GM21526 (cell line): ENCODE results near the gene CNTLN.
"Not testable (repeated sequence)": the region's sequence is repeated elsewhere in the genome, so short reads cannot be mapped to it uniquely, and the experiment has no call there.

Source experiments
- ATAC-seq: cut with Tn5 transposase; IDR thresholded peaks from one replicate; pipeline ENCODE4 v1.9.1; 2021; ENCODE audit warnings: moderate library complexity; ENCODE audit not compliant: unreplicated experiment, low FRiP score

Gene CNTLN

DNA sequence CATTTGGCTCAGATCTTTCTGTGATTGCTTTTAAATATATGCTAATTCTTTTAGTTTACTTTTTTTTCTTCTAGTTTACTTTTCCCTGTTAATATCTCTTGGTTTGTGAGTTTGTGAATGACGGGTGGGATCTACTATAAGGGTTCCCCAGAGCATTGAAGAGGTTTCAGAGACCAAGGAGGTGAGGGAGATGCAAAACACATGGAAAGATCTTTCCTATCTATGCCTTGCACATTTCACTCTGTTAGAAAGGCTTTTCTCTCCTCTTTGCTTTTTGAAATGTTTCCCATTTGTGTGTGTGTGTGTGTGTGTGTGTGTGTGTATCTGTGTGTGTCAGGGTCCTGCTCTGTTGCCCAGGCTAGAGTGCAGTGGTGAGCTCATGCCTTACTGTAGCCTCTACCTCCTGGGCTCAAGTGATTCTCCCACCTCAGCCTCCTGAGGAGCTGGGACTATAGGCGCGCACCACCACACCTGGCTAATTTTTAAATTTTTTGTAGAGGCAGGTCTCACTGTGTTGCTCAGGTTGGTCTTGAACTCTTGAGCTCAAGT lies 50.7 kb downstream of the CNTLN start:
- ATAC-seq = no peak

DNA sequence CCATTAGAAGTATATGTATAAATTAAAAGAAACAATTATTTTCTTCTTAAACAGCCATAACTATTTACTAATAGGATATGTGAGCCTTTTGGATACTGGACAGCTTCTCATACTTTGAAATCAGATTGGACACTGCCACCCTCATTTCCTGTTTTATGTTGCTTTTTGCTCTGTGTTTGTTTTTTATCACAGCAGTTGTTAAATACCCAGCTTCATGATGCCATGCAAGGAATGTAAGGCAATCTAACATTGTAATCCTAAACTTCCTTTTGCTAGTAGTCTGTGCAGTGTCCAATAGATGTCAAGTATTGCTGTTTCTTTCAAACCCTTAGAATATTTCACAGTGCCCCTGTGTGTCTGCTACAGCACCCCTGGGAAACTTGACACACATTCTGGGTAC lies 56.2 kb downstream of the CNTLN start:
- ATAC-seq = no peak

DNA sequence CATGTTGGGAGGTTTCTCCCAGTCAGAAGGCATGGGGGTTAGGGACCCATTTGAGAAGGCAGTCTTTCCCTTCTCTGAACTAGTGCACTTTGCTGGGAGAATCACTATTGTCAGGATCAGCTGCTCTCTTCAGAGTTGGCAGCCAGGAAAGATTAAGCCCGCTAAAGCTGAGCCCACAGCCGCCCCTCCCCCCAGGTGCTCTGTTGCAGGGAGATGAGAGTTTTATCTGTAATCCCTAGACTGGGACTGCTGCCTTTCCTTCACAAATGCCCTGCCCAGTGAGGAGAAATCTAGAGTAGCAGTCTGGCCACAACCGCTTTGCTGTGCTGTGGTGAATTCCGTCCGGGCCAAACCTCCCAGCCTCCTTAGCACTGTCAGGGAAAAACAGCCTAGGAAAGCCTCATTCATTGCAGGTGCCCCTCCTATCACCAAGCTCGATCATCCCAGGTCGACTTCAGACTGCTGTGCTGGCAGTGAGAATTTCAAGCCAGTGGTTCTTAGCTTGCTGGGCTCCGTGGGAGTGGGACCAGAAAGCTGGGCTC lies 69.8 kb downstream of the CNTLN start:
- no peak for ATAC-seq

- no peak for ATAC-seq
Measured at GRCh38 chr9:17216011-17216410, 81.2 kb downstream of the CNTLN start.

DNA sequence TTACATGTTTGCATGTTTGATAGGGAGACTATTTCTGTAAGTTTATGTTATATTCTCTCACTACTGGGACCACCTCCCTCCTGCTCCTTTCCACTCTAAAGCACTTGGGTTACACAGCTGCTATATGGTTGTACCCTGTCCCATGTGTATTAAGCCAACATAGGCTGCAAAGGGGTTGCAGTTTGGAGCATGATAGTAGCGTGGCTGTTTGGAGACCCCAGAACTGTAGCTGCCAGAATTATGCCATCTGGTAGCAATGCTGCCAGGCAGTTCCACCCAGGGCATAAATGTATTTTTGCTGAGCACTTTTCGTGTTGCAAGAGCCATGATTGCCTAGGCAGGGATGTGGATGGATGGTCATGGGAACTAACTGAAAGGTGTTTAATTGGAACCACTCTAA lies 81.8 kb downstream of the CNTLN start:
- no peak for ATAC-seq

DNA sequence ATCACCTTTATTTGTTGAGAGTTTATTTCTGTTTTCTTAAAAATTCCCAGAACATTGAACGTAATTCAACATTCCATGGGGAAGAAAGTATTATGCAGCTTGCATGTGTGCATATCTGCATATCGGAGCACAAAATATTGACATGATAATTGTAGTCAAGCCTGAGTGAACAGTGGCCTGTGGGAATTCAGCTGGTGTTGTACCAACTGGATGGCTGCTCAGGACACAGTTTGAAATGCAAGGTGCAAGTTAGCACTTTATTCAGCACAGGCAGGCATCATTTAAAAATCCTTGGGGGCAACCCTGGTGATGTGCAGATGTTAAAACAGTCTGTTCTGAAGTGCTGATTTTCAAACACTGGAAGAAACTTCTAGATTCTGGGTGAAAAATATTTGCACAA lies 82.4 kb downstream of the CNTLN start:
- no peak for ATAC-seq

DNA sequence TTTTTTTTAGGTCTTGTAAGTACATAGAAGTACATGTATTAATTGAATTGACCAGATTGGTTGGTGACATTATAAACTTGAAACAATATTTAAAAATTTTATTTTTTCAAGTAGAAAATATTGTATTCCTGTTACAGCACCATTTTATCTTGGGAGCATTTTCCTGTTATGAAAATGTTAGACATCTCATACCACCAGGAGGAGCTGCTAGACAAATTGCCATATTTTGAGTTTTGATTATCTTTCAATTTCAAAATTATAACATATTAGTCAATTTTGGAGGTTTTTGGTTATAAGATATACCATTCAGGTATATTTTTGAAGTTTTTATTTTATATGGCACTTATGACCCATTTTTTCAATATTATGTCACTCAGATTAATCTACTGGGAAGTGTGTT lies 84.4 kb downstream of the CNTLN start:
- no peak for ATAC-seq

- ATAC-seq = no peak
Measured at GRCh38 chr9:17222932-17223331, 88.1 kb downstream of the CNTLN start.

DNA sequence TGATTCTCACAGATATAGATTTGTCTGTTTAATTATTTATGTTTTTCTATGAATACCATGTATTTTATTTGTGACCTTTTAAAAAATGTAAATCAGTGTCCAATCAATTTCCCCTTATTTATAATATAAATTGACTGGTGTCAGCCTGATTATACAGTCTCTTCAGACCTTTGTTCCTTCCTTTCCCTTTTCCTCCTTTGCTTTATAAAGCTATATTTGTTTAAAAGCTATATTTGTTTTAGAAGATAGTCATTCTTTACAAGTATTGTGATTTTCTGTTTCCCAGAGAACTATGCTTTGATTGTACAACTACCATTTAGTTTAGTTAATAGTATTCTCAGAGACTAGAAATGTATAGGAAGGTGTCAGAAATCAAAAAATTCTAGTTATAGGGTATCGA lies 90.6 kb downstream of the CNTLN start:
- no peak for ATAC-seq

- no peak for ATAC-seq
Measured at GRCh38 chr9:17229945-17230560, 95.2 kb downstream of the CNTLN start.

DNA sequence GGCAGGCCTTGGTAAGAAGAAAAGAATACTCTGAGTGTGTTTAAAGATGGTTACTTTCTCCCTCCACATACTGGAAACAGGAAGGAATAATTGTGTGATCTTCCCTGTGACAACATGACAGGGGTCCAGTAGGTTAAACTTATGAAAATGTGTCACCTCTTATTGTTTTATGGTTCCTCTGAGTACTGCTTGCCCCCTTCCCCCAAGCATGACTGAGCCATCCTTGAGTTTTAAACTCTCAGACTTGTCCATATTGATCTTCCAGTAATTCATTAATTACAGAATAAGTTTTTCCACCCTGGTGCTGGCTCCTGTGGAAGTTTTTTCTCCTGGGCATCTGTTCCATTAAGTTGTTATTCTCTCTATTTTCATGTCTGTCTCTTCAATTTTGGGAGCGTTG lies 95.8 kb downstream of the CNTLN start:
- no peak for ATAC-seq

DNA sequence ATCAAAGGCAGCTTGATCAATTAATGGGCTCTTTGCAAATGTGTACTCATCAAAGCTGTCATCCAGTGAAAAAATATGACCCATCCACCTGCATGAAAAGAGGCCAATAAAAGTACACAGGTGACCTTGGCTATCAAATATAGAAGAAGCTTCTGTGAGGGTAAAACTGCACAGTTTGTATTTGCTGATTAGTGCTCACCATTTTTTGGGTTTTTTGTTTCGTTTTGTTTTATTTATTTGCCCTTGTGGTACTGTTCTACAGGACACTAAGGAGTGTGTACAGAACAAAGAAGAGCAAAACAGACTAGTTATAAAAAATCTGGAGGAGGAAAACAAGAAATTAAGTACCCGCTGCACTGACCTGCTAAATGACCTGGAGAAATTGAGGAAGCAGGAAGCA lies 101.3 kb downstream of the CNTLN start:
- ATAC-seq = no peak

DNA sequence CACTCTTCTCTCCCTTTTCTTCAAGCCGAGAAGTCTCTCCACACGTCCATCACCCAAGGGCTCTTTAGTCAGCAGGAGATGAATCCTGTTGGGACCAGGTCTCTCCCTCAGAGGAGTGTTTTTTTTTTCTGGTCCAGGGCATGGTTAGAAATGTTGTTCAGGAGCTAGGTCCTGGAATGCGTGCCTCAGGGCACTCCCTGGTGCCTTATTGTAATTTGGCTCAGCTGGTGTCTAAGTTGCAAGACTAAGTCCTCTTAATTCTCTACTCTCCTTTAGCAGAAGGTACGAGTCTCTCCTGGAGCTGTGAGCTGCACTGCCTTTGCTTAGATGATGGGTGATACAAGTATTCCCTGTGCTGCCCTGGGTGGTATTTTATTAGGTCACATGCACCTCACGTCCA lies 111.9 kb downstream of the CNTLN start:
- ATAC-seq = no peak

GRCh38 chr9:17251100-17251499 lies 116.3 kb downstream of the CNTLN start:
- ATAC-seq = no peak

DNA sequence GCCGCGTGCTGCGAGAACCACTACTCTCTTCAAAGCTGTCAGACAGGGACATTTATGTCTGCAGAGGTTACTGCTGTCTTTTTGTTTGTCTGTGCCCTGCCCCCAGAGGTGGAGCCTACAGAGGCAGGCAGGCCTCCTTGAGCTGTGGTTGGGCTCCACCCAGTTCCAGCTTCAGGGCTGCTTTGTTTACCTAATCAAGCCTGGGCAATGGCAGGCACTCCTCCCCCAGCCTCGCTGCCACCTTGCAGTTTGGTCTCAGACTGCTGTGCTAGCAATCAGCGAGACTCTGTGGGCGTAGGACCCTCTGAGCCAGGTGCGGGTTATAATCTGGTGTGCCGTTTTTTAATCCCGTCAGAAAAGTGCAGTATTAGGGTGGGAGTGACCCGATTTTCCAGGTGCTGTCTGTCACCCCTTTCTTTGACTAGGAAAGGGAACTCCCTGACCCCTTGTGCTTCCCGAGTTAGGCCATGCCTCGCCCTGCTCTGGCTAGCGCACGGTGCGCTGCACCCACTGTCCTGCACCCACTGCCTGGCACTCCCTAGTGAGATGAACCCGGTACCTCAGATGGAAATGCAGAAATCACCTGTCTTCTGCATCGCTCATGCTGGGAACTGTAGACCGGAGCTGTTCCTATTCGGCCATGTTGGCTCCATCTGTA lies 133.8 kb downstream of the CNTLN start:
- not testable (repeated sequence) for ATAC-seq

GRCh38 chr9:17269799-17270198 lies 135.0 kb downstream of the CNTLN start:
- ATAC-seq = no peak

- ATAC-seq = no peak
Measured at GRCh38 chr9:17272536-17272935, 137.7 kb downstream of the CNTLN start.

DNA sequence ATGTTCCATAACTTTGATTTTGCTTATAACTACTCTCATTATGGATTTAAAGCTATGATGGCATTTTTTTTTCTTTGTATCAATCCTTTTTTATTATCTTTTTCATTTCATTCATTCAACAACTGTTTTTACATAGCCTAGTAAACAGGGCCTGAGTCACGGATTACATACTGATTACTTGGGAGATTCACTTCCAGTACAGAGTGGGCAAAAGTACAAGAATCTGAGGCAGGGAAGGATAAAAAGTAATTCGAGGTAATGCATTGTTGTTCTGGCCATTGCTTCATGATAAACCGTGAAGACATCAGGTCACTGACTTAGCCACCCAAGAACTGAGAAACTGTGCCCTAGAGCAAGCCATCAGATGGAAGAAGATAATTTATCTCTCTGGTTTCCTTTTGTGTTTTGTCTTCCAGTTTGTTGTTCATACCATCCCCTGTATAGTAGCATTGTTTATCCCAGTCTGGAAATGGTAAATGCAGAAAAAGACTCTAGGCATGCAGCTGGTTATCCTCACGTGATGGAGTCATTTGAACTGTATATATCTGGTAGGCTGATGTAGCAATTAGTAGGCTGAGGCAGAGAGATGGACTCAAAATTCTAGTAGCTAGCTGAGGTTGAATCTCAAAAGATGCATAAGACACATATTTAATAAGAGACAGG lies 145.6 kb downstream of the CNTLN start:
- no peak for ATAC-seq

GRCh38 chr9:17290673-17291072 lies 155.8 kb downstream of the CNTLN start:
- not testable (repeated sequence) for ATAC-seq

DNA sequence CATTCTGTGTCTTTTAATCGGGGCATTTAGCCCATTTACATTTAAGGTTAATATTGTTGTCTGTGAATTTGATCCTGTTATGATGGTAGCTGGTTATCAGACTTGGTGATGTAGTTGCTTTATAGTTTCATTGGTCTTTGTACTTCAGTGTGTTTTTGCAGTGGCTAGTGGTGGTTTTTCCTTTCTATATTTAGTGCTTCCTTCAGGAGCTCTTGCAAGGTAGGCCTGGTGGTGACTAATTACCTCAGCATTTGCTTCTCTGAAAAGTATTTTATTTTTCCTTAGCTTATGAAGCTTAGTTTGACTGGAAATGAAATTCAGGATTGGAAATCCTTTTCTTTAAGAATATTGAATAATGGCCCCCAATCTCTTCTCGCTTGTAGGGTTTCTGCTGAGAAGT lies 156.9 kb downstream of the CNTLN start:
- no peak for ATAC-seq

- no peak for ATAC-seq
Measured at GRCh38 chr9:17293685-17294084, 158.8 kb downstream of the CNTLN start.
